BJ (cell line): ENCODE data around the gene RTN4RL2. TPM values are rescaled to one million over a fixed set of nuclear protein-coding genes. Genes with fewer than 3 reads are reported as not detected.

Experiments used
- CTCF ChIA-PET: fragments of 350-600 bp; formaldehyde crosslinking; extraction: SDS; loops from one replicate; lab custom pipeline; 2021; ENCODE audit warnings: antibody characterized with exemption, inconsistent platforms; lab: Yijun Ruan, JAX
- POLR2A ChIA-PET: fragments of 300-600 bp; sonication (Branson Sonifier 250); formaldehyde crosslinking; extraction: SDS; loops from one replicate; lab custom pipeline; 2021; ENCODE audit warnings: antibody characterized with exemption; lab: Charles Lee
- DNase-seq: peaks from one replicate; pipeline ENCODE4 v3.0.0-alpha.2; 2011; ENCODE audit warnings: low read depth
- H3K27me3 ChIP-seq: 2 replicates; pipeline ENCODE4 v1.6.0; 2011; ENCODE audit warnings: low read length; ENCODE audit not compliant: control insufficient read depth, insufficient read depth
- H3K36me3 ChIP-seq: 2 replicates; pipeline ENCODE4 v1.5.1; 2011; ENCODE audit warnings: low read length; ENCODE audit not compliant: control insufficient read depth, insufficient read depth
- H3K4me3 ChIP-seq: 2 replicates; pipeline ENCODE4 v1.5.1; 2011; ENCODE audit warnings: low read depth, mild to moderate bottlenecking, control low read depth, low read length
- CTCF ChIP-seq: IDR thresholded peaks from 2 replicates; pipeline ENCODE4 v1.5.1; 2011; ENCODE audit warnings: low read depth, mild to moderate bottlenecking, control low read depth, inconsistent platforms, low read length, moderate library complexity; ENCODE audit not compliant: insufficient read depth
- polyA plus RNA-seq: library from polyadenylated mRNA; depleted of rRNA; stranded (reverse); fragments of >200 nt; gene quantifications from 2 replicates; pipeline ENCODE4 v1.2.3, GENCODE V29; 2011

RTN4RL2 gene
- polyA plus RNA-seq, 1 experiment, result 0.43 TPM

- Histone ChIP-seq H3K4me3 (no peak overlapping the region), H3K27me3 (no peaks in the 10 kb centered on the region), H3K36me3 (peaks cover 10% of the 10 kb centered on the region)
- CTCF ChIA-PET, result interaction anchor here (0.6 to 15.7 kb wide), 6 partner anchors 12 to 41 kb away, joined by 3 to 169 read pairs (median 4); partner anchors contain the start of gene SLC43A1
- no peak for TF ChIP-seq CTCF
- POLR2A ChIA-PET, result no interaction called here
- DNase-seq, result peak; percentile 52
Observed at GRCh38 chr11:57499413-57499982, 39.2 kb downstream of the RTN4RL2 start.

- Histone ChIP-seq H3K27me3 (no peaks in the 10 kb centered on the region), H3K4me3 (no peak overlapping the region), H3K36me3 (peaks cover 10% of the 10 kb centered on the region)
- ChIA-PET CTCF (interaction anchor here (0.6 to 15.7 kb wide), 7 partner anchors 12 to 42 kb away, joined by 3 to 169 read pairs (median 4); partner anchors contain the start of gene SLC43A1), POLR2A (interaction anchor here (0.6 kb wide), 1 partner anchor 11 kb away, joined by 6 read pairs; no protein-coding TSS in a partner anchor)
- DNase-seq, result no peak
- TF ChIP-seq CTCF, result no peak
Observed at GRCh38 chr11:57499983-57500461, 39.7 kb downstream of the RTN4RL2 start.

GRCh38 chr11:57500515-57500914 is 40.2 kb downstream of the RTN4RL2 start:
- no peak overlapping the region for H3K4me3 ChIP-seq
- DNase-seq, result no peak
- CTCF ChIA-PET, result interaction anchor here (0.9 to 15.7 kb wide), 6 partner anchors 10 to 68 kb away, joined by 3 to 169 read pairs (median 6); no protein-coding TSS in a partner anchor
- H3K27me3 ChIP-seq, result no peaks in the 10 kb centered on the region
- POLR2A ChIA-PET, result interaction anchor here (0.6 kb wide), 1 partner anchor 10 kb away, joined by 6 read pairs; no protein-coding TSS in a partner anchor
- TF ChIP-seq CTCF, result no peak
- H3K36me3 ChIP-seq, result peaks cover 10% of the 10 kb centered on the region

- DNase-seq, result no peak
- peaks cover 6% of the 10 kb centered on the region for H3K36me3 ChIP-seq
- CTCF ChIA-PET, result interaction anchor here (0.9 to 15.7 kb wide), 7 partner anchors 9 to 68 kb away, joined by 3 to 169 read pairs (median 8); no protein-coding TSS in a partner anchor
- no peak for TF ChIP-seq CTCF
- no peak overlapping the region for H3K4me3 ChIP-seq
- no peaks in the 10 kb centered on the region for H3K27me3 ChIP-seq
- POLR2A ChIA-PET, result no interaction called here
Observed at GRCh38 chr11:57500926-57501325, 40.6 kb downstream of the RTN4RL2 start.

- no peaks in the 10 kb centered on the region for H3K27me3 ChIP-seq
- no peak for DNase-seq
- POLR2A ChIA-PET, result no interaction called here
- no peak for TF ChIP-seq CTCF
- H3K4me3 ChIP-seq, result no peak overlapping the region
- CTCF ChIA-PET, result interaction anchor here (2.1 to 15.7 kb wide), 5 partner anchors 9 to 44 kb away, joined by 8 to 169 read pairs (median 20); no protein-coding TSS in a partner anchor
- H3K36me3 ChIP-seq, result peaks cover 3% of the 10 kb centered on the region
Observed at GRCh38 chr11:57501953-57502352, 41.6 kb downstream of the RTN4RL2 start.
